NCI-H2196 treated with DMSO at 0.1 percent for 48 hours (cell line): Measurements from ENCODE around the gene HOXB9.
A peak's percentile ranks its signal among the peaks of the same experiment; 100 is the strongest.

ENCODE experiments used
- DNase-seq: peaks from one replicate; lab custom pipeline; 2025; ENCODE audit not compliant: unreplicated experiment; lab: John Stamatoyannopoulos, UW

HOXB9 gene

DNA sequence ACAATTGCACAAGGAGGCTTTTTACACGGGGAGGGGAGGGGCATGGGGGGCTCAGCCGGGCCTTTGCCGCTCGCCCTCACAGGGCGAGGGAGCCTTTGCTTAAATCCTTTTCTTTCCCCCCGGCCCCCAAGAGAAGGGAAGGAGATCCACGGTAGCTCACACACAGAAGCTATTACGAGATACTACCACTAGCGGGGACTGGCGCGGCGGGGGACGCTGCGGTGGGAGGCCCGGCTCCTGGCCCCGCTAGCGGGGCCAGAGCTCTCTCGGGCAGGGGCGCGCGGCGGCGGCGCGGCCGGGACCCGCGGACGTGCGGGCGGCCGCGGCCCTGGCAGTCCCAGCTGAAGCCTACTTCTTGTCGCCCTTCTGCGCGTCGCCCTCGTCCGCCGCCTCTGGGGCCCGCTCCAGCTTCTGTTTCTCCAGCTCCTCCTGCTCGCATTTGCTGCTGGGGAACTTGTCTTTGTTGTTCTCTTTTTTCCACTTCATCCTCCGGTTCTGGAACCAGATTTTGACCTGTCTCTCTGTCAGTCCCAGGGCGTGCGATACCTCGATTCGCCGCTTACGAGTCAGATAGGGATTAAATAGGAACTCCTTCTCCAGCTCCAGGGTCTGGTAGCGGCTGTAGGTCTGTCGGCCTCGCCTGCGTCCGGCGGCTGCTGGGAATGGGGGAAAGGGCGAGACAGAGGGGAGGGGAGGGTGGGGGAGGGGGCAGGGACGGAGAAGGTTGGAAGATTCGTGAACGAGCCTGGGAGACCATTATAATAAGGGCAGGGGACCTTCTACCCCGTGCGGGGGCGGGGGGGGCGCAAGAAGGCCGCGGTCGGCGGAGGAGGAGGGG lies 13.1 kb downstream of the HOXB9 start:
- no peak for DNase-seq

- no peak for DNase-seq
These were observed 13.7 kb downstream of the HOXB9 start for GRCh38 chr17:48612456-48612853.

DNA sequence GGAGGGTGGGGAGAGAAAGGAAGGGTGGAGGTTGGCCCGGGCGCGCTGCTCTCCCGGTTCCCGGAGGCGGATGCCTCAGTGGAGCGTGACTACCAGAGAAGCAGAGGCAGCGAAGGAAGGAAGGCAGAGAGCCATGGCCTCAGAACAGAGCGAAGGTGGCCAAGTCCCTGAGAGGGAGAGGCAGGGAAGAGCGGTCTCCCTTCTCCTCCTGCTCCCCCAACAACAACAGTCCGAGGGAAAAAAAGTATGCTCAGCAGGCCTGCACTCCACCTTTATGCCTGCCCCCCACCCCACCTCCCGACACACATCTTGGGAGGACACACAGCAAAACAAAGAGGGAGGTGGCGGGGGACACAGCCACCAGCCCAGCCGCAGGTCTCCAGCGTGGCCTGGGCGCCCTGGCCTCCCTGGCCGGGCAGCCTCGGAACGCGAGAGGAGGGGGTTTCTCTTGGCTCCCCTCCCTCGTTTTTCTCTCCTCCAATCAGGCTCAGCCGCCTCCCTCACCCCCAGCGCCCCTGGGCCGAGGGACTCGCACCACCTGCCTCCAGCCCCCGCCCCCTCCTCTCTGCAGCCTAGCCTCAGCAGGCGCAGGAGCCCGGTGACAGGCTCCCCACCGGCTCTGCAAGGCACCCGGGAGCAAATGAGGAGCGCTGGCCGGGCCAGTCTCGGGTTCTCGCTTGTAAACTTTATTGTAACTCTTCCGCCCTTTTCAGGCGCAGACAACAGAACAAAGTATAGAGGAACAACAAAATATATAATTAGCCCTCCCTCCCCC lies 14.3 kb downstream of the HOXB9 start:
- DNase-seq = no peak

GRCh38 chr17:48611213-48611612 lies 14.9 kb downstream of the HOXB9 start:
- DNase-seq = no peak

GRCh38 chr17:48610282-48611211 lies 15.6 kb downstream of the HOXB9 start, which contains the start of gene HOXB7:
Gene HOXB7, minus strand, starts transcription at chr17:48611017. Its CDS starts 99 bp downstream, at chr17:48610918.
- peak; percentile 33 for DNase-seq

DNA sequence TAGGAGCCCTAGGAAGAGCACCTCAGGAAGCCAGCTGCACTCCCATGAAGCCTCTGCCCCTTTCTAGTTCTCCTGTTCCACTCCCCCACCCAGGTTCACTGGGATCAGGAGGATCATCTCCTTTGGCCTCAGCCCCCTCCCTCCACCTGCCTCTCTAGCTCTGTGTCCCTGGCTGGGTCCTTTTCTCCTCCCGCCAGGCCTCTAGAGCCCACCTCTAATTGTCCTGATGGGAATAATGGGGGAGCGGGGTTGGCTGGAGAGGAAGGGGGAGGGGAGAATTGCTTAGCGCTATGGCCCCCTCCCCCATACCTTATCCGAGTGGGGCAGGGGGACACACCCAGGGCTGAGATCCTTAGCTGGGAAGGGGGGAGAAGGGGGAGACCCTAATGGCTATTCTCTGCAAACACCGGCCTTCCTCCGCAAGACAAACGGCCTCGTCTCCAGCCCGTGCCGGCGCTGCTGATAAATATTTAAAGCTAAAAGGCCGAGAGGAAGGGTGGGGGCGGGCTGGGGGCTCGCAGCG lies 16.3 kb downstream of the HOXB9 start:
- DNase-seq = no peak

DNA sequence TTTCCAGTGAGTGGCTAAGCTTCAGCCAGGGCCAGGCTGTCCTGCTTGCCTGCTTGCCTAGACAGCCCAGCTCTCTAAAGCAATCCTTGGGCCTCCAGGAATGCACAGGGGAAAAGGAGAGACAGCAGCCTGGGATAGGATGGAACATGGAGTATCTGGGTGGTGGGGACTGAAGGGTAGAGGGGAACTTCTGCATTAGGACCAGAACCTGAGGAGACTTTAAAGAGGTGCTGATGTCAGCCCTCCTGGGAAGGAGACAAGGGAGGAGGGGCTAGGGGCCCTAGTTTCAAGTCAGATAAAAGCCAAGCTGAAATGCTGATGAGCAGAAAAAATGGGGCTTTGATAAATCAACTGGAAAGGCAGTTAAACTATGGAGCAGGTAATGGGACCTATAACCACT lies 17.1 kb downstream of the HOXB9 start:
- DNase-seq = no peak

GRCh38 chr17:48608494-48608834 lies 17.7 kb downstream of the HOXB9 start:
- DNase-seq = no peak

DNA sequence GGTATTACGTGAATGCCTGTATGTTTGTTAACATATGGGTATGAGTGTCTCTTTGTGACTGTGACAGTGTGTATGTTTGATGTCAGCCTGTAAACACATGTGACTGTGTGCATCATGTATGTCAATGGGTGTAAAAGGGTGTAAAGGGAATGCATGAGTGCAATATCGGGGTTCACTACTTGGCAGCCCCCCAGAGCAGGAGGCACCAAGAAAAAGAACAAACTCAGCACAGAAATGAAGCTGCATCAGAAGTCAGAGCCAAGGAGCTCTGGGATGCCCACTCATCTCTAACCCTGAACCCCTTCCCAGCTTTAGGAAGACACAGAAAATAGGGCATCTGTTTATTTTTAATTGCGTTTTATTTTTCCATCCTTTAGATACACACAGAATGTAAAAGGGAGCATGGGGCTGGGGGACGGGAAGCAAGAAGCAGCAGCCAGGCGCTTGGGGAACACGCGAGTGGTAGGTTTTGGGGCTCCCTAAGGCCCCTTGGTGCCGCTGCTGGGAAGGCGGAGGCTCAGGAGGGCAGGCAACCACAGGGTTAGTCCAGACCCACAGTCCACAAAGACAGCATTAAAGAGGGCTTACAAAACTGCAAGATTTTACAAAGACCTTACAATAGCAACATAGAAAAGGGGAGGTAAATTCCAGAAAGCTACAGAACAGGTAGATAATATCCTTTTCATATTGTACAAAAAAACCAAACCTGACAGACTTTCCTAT lies 19.1 kb downstream of the HOXB9 start:
- no peak for DNase-seq

DNA sequence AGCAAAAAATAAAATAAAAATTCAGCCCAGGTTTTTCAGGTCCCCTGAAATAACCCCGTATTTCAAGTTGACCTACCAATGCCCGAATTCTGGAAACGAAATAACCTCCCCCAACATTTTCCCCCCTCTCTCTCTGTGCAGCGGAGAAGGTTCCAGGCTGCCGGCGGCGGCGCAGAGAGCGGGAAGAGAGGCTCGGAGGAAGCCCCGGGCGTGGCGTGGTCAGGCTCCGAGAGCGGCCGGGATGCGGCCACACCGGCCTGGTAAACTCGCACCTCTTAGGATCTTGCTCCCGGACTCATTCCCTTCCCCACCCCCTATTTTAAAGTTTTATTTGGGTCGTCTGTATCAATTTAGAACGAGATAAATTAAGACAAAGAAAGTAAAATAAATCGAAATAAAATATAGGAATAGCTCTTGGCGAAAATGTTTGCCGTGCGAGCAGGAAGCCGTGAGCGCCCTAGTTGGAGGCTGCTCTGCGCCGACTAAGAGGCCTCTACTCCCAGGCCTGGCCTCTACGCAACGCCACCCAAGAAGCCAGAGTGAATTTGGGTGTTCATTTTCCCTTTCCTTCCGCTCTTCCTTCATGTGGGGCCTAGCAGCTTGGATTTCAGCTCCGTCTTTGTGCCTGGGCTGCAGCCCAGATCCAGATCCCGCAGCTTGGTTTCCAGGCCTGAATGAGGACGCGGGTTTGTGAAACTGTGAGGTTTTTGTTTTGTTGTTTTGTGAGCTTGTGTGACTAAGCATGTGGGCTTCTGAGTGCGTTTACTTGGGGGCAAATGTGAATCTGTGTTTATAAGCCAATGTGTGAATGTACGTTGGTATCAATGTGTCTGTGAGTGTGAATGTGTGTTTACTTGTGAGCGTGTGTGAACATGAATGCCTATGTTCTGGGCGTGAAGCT lies 19.9 kb downstream of the HOXB9 start:
- no peak for DNase-seq

- DNase-seq = no peak
These were observed 20.7 kb downstream of the HOXB9 start for GRCh38 chr17:48605409-48605919.

DNA sequence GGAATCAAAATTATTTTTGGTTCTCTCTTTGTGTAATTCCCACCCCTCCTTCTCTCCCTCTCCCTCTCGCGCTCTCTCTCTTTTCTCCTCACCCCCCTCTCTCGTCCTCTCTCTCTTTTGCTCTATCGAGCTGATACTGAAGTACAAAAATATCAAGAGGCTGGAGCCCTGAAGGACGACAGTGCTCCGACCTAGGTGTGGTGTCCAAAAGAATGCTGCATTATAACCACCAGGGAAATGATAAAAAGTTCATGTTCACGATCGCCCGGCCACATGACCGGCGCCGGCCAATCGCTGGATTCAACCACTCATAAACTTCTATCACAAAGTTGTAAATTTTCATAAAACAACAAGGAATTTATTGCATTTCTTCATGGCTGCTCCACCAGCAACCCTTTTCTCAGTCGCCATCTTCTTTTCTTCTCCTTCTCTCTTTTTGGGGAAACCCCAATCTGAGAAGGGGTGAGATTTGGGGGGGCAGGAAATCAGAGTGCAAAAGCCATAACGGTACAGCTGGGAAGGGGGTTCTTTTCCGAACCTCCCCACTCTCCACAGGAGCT lies 21.3 kb downstream of the HOXB9 start, which contains the start of gene HOXB6:
TSS of gene HOXB6 (minus strand) at position 217 of the 560 bp plus-strand sequence. CDS start 6,836 bp downstream, outside the sequence.
- no peak for DNase-seq

DNA sequence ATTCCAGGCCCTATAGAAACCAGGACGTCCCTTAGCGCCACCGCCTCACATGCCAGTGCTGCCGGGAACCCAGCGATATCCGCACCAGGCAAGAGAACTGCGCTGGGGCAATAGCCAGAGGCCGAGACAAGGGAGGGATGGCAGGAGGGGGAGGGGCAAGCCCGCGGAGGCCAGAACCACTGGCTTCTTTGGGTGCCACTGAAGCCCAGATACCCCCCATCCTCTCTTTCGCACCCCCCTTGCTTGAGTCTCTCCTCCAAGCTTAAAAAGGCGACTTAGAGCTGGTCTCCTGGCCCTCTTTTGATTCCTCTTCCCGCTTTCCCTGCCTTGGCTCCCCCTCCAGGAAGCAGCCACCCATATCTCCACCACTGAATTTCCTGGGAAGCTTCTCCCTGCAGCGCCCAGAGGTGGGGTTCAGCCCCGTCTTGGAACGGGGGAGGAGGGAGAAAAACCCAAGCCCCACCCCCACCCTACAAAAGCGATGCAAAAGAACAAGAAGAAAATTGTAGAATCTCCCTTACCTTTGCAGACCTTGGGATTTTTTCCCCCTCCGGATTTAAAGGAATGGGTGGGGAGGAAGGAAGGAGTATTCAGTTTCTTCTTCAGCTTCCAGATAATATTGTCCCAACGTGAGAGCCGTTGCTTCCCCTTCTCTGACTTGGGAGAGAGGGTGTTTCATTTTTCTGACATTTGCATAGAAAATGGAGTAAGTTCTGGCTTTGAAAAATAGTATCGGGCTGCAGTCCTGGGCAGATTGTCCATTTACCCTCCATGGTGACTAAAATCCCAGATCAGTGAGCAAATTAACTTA lies 22.0 kb downstream of the HOXB9 start:
- DNase-seq = no peak

GRCh38 chr17:48601539-48602425 lies 24.4 kb downstream of the HOXB9 start:
- no peak for DNase-seq

- no peak for DNase-seq
These were observed 25.0 kb downstream of the HOXB9 start for GRCh38 chr17:48601207-48601538.

- no peak for DNase-seq
These were observed 25.7 kb downstream of the HOXB9 start for GRCh38 chr17:48600244-48601098.
